K562 (cell line): ENCODE measurements around the gene COX10. TPM values are rescaled to one million over a fixed set of nuclear protein-coding genes. Genes with fewer than 3 reads are reported as not detected.

Source experiments
- ATAC-seq: fragments of 200-7000 bp; cut with Tn5 transposase; 3 replicates; pipeline ENCODE4 v1.9.1; 2020; ENCODE audit warnings: moderate library complexity
- BruUV-seq: library from RNA; stranded (reverse); fragments of 400-500 nt; replicated peaks from 2 replicates; lab custom pipeline; 2021; lab: Mats Ljungman, UMichigan
- CTCF ChIA-PET: fragments of 300-600 bp; formaldehyde crosslinking; extraction: SDS; loops from one replicate; lab custom pipeline; 2021; ENCODE audit warnings: low intra/inter-chr PET ratio; lab: Yijun Ruan, JAX
- POLR2A ChIA-PET: fragments of 300-600, 350-650 bp; sonication (Branson Sonifier 250); formaldehyde crosslinking; extraction: SDS; loops from one replicate; lab custom pipeline; 2021; ENCODE audit warnings: antibody characterized with exemption, inconsistent platforms; lab: Yijun Ruan, JAX
- DNase-seq, 4 experiments: peaks; one replicate each; pipeline versions ENCODE4 v3.0.0 to v3.0.0-alpha.2; 2011 to 2018; ENCODE audit warnings: low spot score in 3 of 4, mixed read lengths in 3 of 4; ENCODE audit errors: extremely low read depth in 1 of 4
- FAIRE-seq: peaks from 2 replicates; lab custom pipeline; 2011; peaks lifted over from hg19 to GRCh38; lab: Jason Lieb, UNC
- H2AFZ ChIP-seq: 2 replicates; pipeline ENCODE4 v1.6.0; 2011; ENCODE audit warnings: low read depth, low read length, control low read depth, inconsistent platforms
- H3K27ac ChIP-seq: fragments of 200-600 bp; 3 replicates; pipeline ENCODE4 v1.8.0; 2011; ENCODE audit warnings: low read depth, mild to moderate bottlenecking, control low read depth, inconsistent platforms, low read length, moderate library complexity, mixed read lengths; ENCODE audit errors: extremely low read depth
- H3K27me3 ChIP-seq, 2 experiments: fragments of 300-600 bp in 1 of 2; 2 replicates in 1 of 2; 3 replicates in 1 of 2; pipeline versions ENCODE4 v1.6.0 to v1.8.0; 2011; ENCODE audit warnings: inconsistent platforms in 2 of 2, low read length in 2 of 2, mild to moderate bottlenecking in 1 of 2, mixed read lengths in 1 of 2, moderate library complexity in 1 of 2; ENCODE audit not compliant: control insufficient read depth in 2 of 2, insufficient read depth in 2 of 2
- H3K36me3 ChIP-seq: fragments of 300-600 bp; 3 replicates; pipeline ENCODE4 v1.8.0; 2011; ENCODE audit warnings: mild to moderate bottlenecking, low read length, inconsistent platforms; ENCODE audit not compliant: control insufficient read depth, insufficient read depth
- H3K4me1 ChIP-seq, 2 experiments: fragments of 200-600 bp in 1 of 2; replicated peaks in 1 of 2; 2 replicates in 1 of 2; 3 replicates in 1 of 2; pipeline versions ENCODE4 v1.5.1 to v1.8.0; 2011; ENCODE audit warnings: inconsistent platforms in 2 of 2, low read length in 2 of 2, mild to moderate bottlenecking in 1 of 2, mixed read lengths in 1 of 2, moderate library complexity in 1 of 2; ENCODE audit not compliant: control insufficient read depth in 2 of 2, insufficient read depth in 2 of 2
- H3K4me2 ChIP-seq: 2 replicates; pipeline ENCODE4 v1.6.1; 2011; ENCODE audit warnings: low read length, control low read depth, inconsistent platforms, mixed read lengths; ENCODE audit not compliant: insufficient read depth
- H3K4me3 ChIP-seq: fragments of 200-600 bp; sonication (generic), shearing (Covaris generic); 2 replicates; pipeline ENCODE4 v1.5.1; 2016; ENCODE audit warnings: control low read depth, inconsistent platforms
- H3K79me2 ChIP-seq: fragments of 200-600 bp; 3 replicates; pipeline ENCODE4 v1.8.0; 2011; ENCODE audit warnings: low read length, inconsistent platforms; ENCODE audit not compliant: control insufficient read depth, insufficient read depth
- H3K9ac ChIP-seq, 2 experiments: 2 replicates each; pipeline versions ENCODE4 v1.6.0 to v1.6.1; 2011; ENCODE audit warnings: low read depth in 2 of 2, low read length in 2 of 2, control low read depth in 1 of 2, inconsistent platforms in 1 of 2, mild to moderate bottlenecking in 1 of 2, mixed read lengths in 1 of 2; ENCODE audit not compliant: insufficient read depth in 1 of 2
- H3K9me1 ChIP-seq: one replicate; pipeline ENCODE4 v1.6.0; 2011; ENCODE audit warnings: inconsistent platforms, mild to moderate bottlenecking, low read length, moderate library complexity; ENCODE audit not compliant: control insufficient read depth, insufficient read depth
- H3K9me3 ChIP-seq: replicated peaks from 2 replicates; pipeline ENCODE4 v1.5.1; 2011; ENCODE audit warnings: low read depth, low read length, inconsistent platforms; ENCODE audit not compliant: control insufficient read depth, insufficient read depth
- H4K20me1 ChIP-seq: replicated peaks from 2 replicates; pipeline ENCODE4 v1.6.1; 2011; ENCODE audit warnings: low read length, inconsistent platforms, mixed read lengths; ENCODE audit not compliant: control insufficient read depth, insufficient read depth
- ATF6 ChIP-seq: sonication (generic); formaldehyde crosslinking; IDR thresholded peaks from 2 replicates; pipeline ENCODE4 v1.4.0; 2020; ENCODE audit warnings: mild to moderate bottlenecking, missing genetic modification reagents
- CREBBP ChIP-seq: IDR thresholded peaks from one replicate; pipeline ENCODE4 v1.6.1; 2012; ENCODE audit warnings: low read depth, mild to moderate bottlenecking, control low read depth, inconsistent platforms, low read length
- HNRNPL ChIP-seq: fragments of 200-400 bp; formaldehyde crosslinking; IDR thresholded peaks from 2 replicates; pipeline ENCODE4 v1.6.1; 2017; ENCODE audit warnings: low read depth, mild to moderate bottlenecking, low read length
- PHF21A ChIP-seq: fragments of 450-650 bp; IDR thresholded peaks from 2 replicates; pipeline ENCODE4 v1.6.1; 2017; ENCODE audit warnings: low read depth, borderline replicate concordance
- PPARD ChIP-seq: fragments of 250-450 bp; sonication (Bioruptor Pico); IDR thresholded peaks from 2 replicates; pipeline ENCODE4 v1.8.0; 2022; ENCODE audit warnings: inconsistent platforms, mild to moderate bottlenecking, moderate library complexity
- RFX7 ChIP-seq: fragments of 250-450 bp; sonication (Bioruptor Pico); IDR thresholded peaks from 2 replicates; pipeline ENCODE4 v1.5.1; 2021; ENCODE audit warnings: mild to moderate bottlenecking
- SAFB2 ChIP-seq: fragments of 200-400 bp; formaldehyde crosslinking; IDR thresholded peaks from 2 replicates; pipeline ENCODE4 v1.6.1; 2018; ENCODE audit warnings: borderline replicate concordance, low read length, low read depth, moderate library complexity; ENCODE audit not compliant: severe bottlenecking
- TOE1 ChIP-seq, 2 experiments: fragments of 450-650 bp in 1 of 2; sonication (generic) in 1 of 2; formaldehyde crosslinking in 1 of 2; IDR thresholded peaks; 2 replicates each; pipeline versions ENCODE4 v1.7.1 to v1.8.0; 2016 to 2022; ENCODE audit warnings: borderline replicate concordance in 2 of 2, mild to moderate bottlenecking in 2 of 2, antibody characterized with exemption in 1 of 2, inconsistent platforms in 1 of 2, low read depth in 1 of 2, missing genetic modification reagents in 1 of 2, moderate library complexity in 1 of 2
- UBTF ChIP-seq, 2 experiments: IDR thresholded peaks; 2 replicates each; pipeline ENCODE4 v1.6.1; 2012; ENCODE audit warnings: improper control_type of control experiment in 2 of 2, low read depth in 2 of 2, low read length in 2 of 2, borderline replicate concordance in 1 of 2
- ZKSCAN3 ChIP-seq: fragments of 250-450 bp; sonication (Bioruptor Pico); IDR thresholded peaks from 2 replicates; pipeline ENCODE4 v1.4.0; 2020
- ZNF165 ChIP-seq: fragments of 250-450 bp; sonication (Bioruptor Pico); IDR thresholded peaks from 2 replicates; pipeline ENCODE4 v1.4.0; 2020; ENCODE audit warnings: borderline replicate concordance
- ZNF184 ChIP-seq: sonication (generic); formaldehyde crosslinking; IDR thresholded peaks from 2 replicates; pipeline ENCODE4 v1.5.0; 2020; ENCODE audit warnings: missing genetic modification reagents
- ZNF253 ChIP-seq: fragments of 250-450 bp; sonication (Bioruptor Pico); conservative IDR thresholded peaks from 2 replicates; pipeline ENCODE4 v1.6.1; 2021; ENCODE audit warnings: mild to moderate bottlenecking
- WGBS: fragments of 100-300 bp; shearing (Covaris generic); methylation state at CpG from one replicate; pipeline ENCODE4 v1.1.6; 2016; ENCODE audit warnings: low coverage, mixed read lengths; ENCODE audit not compliant: insufficient coverage; ENCODE audit errors: missing lambda C conversion rate; 5-methylcytosine and 5-hydroxymethylcytosine counted together
- in situ Hi-C: fragments of 300-500 bp; cut with MboI; formaldehyde crosslinking; loops from 4 replicates; pipeline ENCODE4 v1.15.0; 2018; ENCODE audit warnings: inconsistent platforms, mixed read lengths
- intact Hi-C: fragments of 100-400 bp; cut with micrococcal nuclease; formaldehyde crosslinking; loops from 2 replicates; pipeline ENCODE4 v1.14.2; 2022
- polyA plus RNA-seq, 8 experiments: library from polyadenylated mRNA; depleted of rRNA in 4 of 8; stranded (reverse) in 5 of 8; unstranded in 3 of 8; fragments of >200 nt; fragmentation: Nextera tagmentation in 2 of 8; fragmentation: Illumina TruSeq in 1 of 8; extraction: Ambion mirVana in 2 of 8; extraction: Trizol in 1 of 8; gene quantifications; 2 replicates each; pipeline versions ENCODE4 v1.2.1 to v1.2.3, GENCODE V29; 2011 to 2014; ENCODE audit warnings: inconsistent platforms in 1 of 8, missing spikeins in 1 of 8
- total RNA-seq, 7 experiments: library from RNA; depleted of rRNA in 6 of 7; stranded (reverse); fragments of >200 nt in 6 of 7; fragmentation: Illumina TruSeq in 2 of 7; extraction: Trizol in 2 of 7; gene quantifications; 2 replicates each; pipeline versions ENCODE4 v1.2.1 to v1.2.3, GENCODE V29; 2011 to 2021; ENCODE audit warnings: low replicate concordance in 1 of 7

Gene COX10
- total and polyA plus RNA-seq, 9 of the 15 experiments (the other 6 are each of a cell fraction or from before 2014, with no cell fraction given): 10.3 to 26.4 (median 17.8) TPM

- in situ Hi-C loops (no loop called here), intact Hi-C loops (no loop called here)
- no peak overlapping the region for H3K27ac ChIP-seq
- no peak overlapping the region for H3K4me2 ChIP-seq
- CTCF ChIA-PET: no interaction called here
- POLR2A ChIA-PET: no interaction called here
- ATAC-seq: no peak
- H3K9me1 ChIP-seq: no peaks in the 10 kb centered on the region
- H2AFZ ChIP-seq: no peak overlapping the region
- H4K20me1 ChIP-seq: no peaks in the 10 kb centered on the region
- H3K27me3 ChIP-seq: no peaks in the 10 kb centered on the region
- BruUV-seq: no TSS peak
- H3K9ac ChIP-seq: no peak overlapping the region
- no peak for DNase-seq
- no peak for FAIRE-seq
- no peak overlapping the region for H3K4me3 ChIP-seq
- H3K36me3 ChIP-seq: no peaks in the 10 kb centered on the region
- H3K79me2 ChIP-seq: no peaks in the 10 kb centered on the region
- H3K9me3 ChIP-seq: no peaks in the 10 kb centered on the region
- TF ChIP-seq HNRNPL (no peak), ZKSCAN3 (no peak), PHF21A (no peak)
- no peaks in the 10 kb centered on the region; a peak in 2 of 5 replicates for H3K4me1 ChIP-seq
- WGBS: 98% methylated on average over 4 of the region's 4 CpGs
Measured at GRCh38 chr17:14042411-14042810, 26.9 kb upstream of the COX10 start.

- intact Hi-C loops (no loop called here), in situ Hi-C loops (no loop called here)
- H3K36me3 ChIP-seq: no peaks in the 10 kb centered on the region
- no peaks in the 10 kb centered on the region for H3K79me2 ChIP-seq
- H3K4me2 ChIP-seq: no peak overlapping the region
- no peaks in the 10 kb centered on the region for H3K27me3 ChIP-seq
- H3K9me1 ChIP-seq: no peaks in the 10 kb centered on the region
- no peaks in the 10 kb centered on the region for H3K4me1 ChIP-seq
- H2AFZ ChIP-seq: no peak overlapping the region
- H3K9ac ChIP-seq: no peak overlapping the region
- no TSS peak for BruUV-seq
- no peaks in the 10 kb centered on the region for H4K20me1 ChIP-seq
- 77% methylated on average over 1 of the region's 1 CpG for WGBS
- POLR2A ChIA-PET: no interaction called here
- FAIRE-seq (no peak), DNase-seq (no peak), ATAC-seq (no peak)
- H3K9me3 ChIP-seq: no peaks in the 10 kb centered on the region
- no peak overlapping the region for H3K27ac ChIP-seq
- H3K4me3 ChIP-seq: no peak overlapping the region
- CTCF ChIA-PET: no interaction called here
- TF ChIP-seq PPARD (CRISPR knock-in tag) (no peak), ATF6 (CRISPR knock-in tag) (no peak), ZNF165 (CRISPR knock-in tag) (no peak), ZNF184 (CRISPR knock-in tag) (no peak), TOE1 (IDR thresholded peaks at IDR 0.05; ENCODE audit: borderline replicate concordance) (no peak), TOE1 (CRISPR knock-in tag; IDR thresholded peaks at IDR 0.05; ENCODE audit: borderline replicate concordance, low read depth) (no peak), ZNF253 (CRISPR knock-in tag) (no peak), SAFB2 (no peak), UBTF (IDR thresholded peaks at IDR 0.05; ENCODE audit: borderline replicate concordance in 1 of 2, low read depth in 2 of 2, low read length in 2 of 2) (no peak), RFX7 (CRISPR knock-in tag) (no peak), CREBBP (no peak)
Measured at GRCh38 chr17:14044702-14045101, 24.6 kb upstream of the COX10 start.
